ENCODE data around the gene CLMN. TPM values are rescaled to one million over a fixed set of nuclear protein-coding genes. Genes with fewer than 3 reads are reported as not detected.
"Not testable (repeated sequence)": the region's sequence is repeated elsewhere in the genome, so short reads cannot be mapped to it uniquely, and the experiment has no call there.

The CLMN gene
- polyA plus RNA-seq, 3 donors, result 19.7 to 46.2 (median 22.0) TPM

- DNase-seq (ENCODE audit: extremely low read depth in 1 of 11, low read depth in 9 of 11, low spot score in 4 of 11), result no peak
Observed at GRCh38 chr14:95294834-95295599, 24.7 kb downstream of the CLMN start.

GRCh38 chr14:95294320-95294719, 25.4 kb downstream of the CLMN start:
- DNase-seq (ENCODE audit: extremely low read depth in 1 of 11, low read depth in 9 of 11, low spot score in 4 of 11), result no peak

DNA sequence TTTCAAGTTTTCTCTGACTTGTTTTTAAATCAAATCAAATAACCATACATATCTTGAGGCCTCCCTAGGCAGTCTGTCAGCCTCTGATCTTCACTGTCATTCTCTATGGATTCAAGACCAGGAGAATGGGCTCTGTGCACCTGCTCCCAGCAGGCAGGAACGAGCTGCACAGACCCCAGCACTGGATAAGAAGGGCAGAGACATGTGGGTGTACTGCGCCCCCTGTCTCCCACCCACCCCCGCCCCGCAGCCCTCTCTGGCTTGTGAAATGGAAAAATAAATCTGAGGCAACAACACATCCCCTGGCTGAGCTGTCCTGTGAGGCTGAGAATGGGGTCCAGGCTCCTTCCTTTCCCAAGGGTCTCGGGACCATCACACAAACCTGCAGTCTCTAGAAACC, 26.3 kb downstream of the CLMN start:
- no peak for DNase-seq (ENCODE audit: extremely low read depth in 1 of 11, low read depth in 9 of 11, low spot score in 4 of 11)

- no peak for DNase-seq (ENCODE audit: extremely low read depth in 1 of 11, low read depth in 9 of 11, low spot score in 4 of 11)
Observed at GRCh38 chr14:95292660-95293425, 26.9 kb downstream of the CLMN start.

GRCh38 chr14:95291859-95292542, 27.7 kb downstream of the CLMN start:
- no peak for DNase-seq (ENCODE audit: extremely low read depth in 1 of 11, low read depth in 9 of 11, low spot score in 4 of 11)

GRCh38 chr14:95290871-95291431, 28.8 kb downstream of the CLMN start:
- DNase-seq (ENCODE audit: extremely low read depth in 1 of 11, low read depth in 9 of 11, low spot score in 4 of 11), result no peak

DNA sequence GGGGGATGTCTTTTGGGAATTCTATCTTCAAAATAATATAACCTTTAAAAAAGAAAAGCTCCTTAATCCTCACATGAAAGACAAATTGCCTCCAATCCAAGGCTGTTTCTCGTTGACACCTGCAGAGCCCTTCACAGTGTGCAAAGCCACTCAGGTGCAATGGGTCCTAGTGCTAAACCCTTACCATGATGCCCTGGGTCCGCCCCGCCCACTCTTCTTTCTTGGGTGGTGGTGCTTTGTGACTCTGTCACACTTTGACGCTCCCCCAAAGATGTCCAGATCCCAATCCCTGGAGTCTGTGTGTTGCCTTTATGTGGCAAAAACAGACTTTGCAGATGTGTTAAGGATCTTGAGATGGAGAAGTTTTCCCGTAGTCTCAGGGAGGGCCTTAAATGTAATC, 29.7 kb downstream of the CLMN start:
- no peak for DNase-seq (ENCODE audit: extremely low read depth in 1 of 11, low read depth in 9 of 11, low spot score in 4 of 11)

GRCh38 chr14:95289323-95290010, 30.2 kb downstream of the CLMN start:
- DNase-seq (ENCODE audit: extremely low read depth in 1 of 11, low read depth in 9 of 11, low spot score in 4 of 11), result no peak

GRCh38 chr14:95288672-95289322, 30.9 kb downstream of the CLMN start:
- DNase-seq (ENCODE audit: extremely low read depth in 1 of 11, low read depth in 9 of 11, low spot score in 4 of 11), result no peak

- no peak for DNase-seq (ENCODE audit: extremely low read depth in 1 of 11, low read depth in 9 of 11, low spot score in 4 of 11)
Observed at GRCh38 chr14:95287176-95287754, 32.4 kb downstream of the CLMN start.

DNA sequence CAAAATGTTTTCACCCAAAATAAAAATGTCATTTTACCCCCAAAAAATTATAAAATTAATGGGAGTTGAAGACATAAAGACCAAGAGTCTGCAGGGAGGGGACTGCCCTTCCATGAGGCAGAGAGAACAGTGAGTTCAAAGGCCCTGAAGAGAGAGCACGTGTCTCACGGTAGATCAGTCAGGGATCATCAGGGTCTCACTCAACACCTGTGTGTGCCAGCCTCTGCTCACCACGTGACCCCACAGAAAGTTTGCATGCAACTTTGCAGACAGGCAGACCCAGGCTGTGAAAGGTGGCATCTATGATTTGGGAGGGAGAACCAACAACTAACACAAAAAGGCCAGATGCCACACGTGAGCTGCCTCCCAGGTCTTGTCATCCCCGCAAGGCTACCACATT, 33.1 kb downstream of the CLMN start:
- DNase-seq (ENCODE audit: extremely low read depth in 1 of 11, low read depth in 9 of 11, low spot score in 4 of 11), result no peak

DNA sequence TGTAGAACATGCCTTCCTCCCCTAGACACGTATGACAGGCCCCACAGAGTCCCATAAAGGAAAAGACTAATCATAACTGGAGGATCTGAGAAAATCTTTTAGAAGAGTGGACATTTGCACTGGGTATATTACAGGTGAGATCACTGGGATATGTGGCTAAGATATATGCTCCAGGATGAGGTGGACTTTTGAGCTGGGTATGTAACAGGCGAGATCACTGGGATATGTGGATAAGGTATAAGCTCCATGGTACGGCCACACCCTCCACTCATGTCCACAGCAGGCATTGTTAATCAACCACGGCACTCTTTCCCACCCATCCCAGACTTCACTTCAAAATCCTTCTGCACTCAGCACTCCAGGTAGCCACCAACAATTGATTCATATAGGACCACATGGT, 34.1 kb downstream of the CLMN start:
- DNase-seq (ENCODE audit: extremely low read depth in 1 of 11, low read depth in 9 of 11, low spot score in 4 of 11), result no peak

DNA sequence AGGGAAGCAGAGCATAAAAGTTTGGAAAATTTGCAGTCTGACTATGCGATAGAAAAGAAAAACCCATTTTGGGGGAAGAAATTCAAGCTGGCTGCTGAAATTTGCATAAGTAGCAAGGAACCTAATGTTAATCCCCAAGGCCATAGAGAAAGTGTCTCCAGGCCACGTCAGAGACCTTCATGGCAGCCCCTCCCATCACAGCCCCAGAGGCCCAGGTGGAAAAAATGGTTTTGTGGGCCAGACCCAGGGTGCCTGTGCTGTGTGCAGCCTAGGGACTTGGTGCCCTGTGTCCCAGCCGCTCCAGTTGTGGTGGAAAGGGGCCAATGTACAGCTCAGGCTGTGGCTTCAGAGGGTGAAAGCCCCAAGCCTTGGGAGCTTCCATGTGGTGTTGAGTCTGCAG, 35.9 kb downstream of the CLMN start:
- DNase-seq (ENCODE audit: extremely low read depth in 1 of 11, low read depth in 9 of 11, low spot score in 4 of 11), result not testable (repeated sequence)

DNA sequence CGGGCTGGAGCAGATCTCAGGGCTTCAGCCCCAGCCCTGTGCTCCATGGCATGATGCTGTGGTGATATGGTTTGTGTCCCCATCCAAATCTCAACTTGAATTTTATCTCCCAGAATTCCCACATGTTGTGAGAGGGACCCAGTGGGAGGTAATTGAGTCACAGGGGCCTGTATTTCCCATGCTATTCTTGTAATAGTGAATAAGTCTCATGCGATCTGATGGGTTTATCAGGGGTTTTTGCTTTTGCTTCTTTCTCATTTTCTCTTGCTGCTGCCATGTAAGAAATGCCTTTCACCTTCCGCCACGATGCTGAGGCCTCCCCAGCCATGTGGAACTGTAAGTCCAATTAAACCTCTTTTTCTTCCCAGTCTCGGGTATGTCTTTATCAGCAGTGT, 36.7 kb downstream of the CLMN start:
- DNase-seq (ENCODE audit: extremely low read depth in 1 of 11, low read depth in 9 of 11, low spot score in 4 of 11), result not testable (repeated sequence)

DNA sequence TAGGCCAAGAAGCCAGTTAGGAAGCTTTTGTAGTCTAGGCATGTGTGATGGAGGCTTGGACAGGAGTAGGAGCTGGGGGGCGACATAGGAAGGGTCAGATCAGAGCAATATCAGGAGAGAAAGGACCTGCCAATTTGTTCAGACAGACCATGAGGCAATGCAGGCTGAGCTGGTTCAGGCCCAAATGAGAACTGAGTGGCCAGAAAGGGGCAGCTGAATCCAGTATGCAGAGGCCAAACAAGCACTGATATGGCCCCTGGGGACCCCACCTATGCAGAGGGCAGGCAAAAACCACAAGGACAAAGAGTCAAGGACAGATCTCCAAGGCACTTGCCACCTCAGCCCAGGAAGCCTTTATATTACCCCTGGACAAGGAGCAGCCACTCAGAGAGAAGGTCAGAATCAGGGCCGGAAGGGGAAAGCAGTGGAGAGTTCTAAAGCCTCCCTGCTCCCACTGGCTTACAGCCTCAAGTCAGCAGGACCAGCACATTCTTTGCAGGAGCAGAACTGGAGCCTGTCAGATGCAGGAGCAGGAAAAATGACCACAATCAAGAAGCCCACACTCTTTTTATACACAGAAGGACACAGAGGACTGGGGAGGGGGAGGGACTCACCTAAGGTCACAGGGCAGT, 37.2 kb downstream of the CLMN start:
- DNase-seq (ENCODE audit: extremely low read depth in 1 of 11, low read depth in 9 of 11, low spot score in 4 of 11), result no peak

DNA sequence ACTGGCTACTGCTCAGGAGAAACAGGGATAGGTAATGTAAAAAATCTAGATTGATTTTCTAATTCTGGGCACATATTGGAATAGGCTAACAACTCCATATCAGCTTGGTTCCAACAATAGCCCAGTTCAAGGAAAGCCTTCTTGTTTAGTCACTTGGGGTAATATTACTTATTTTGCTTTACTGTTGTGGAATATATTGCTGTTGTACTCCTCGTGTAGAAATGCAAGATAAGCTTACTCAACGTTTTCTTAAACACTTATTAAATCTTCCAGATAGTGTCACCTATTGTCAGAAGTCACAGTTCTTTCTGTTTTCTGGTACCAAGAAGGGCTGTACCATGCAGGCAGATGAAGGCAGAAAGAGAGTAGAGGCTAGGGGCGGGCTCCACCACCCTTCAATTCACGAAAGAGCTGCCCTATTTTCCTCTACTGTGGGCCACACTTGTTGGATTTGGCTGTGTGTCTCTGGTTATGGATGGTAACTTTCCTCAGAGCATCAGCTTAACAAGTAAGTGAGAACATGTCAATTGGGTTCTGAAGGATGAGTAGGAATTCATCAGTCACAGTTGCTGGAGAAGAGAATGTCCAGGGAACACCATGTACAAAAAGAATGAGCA, 38.0 kb downstream of the CLMN start:
- no peak for DNase-seq (ENCODE audit: extremely low read depth in 1 of 11, low read depth in 9 of 11, low spot score in 4 of 11)

- no peak for DNase-seq (ENCODE audit: extremely low read depth in 1 of 11, low read depth in 9 of 11, low spot score in 4 of 11)
Observed at GRCh38 chr14:95275494-95275893, 44.2 kb downstream of the CLMN start.
